Cardiac fibroblast (primary cell): ENCODE measurements around the gene PCSK2.

ENCODE experiments used
- DNase-seq, 2 donors: peaks; one replicate each; pipeline versions ENCODE4 v3.0.0 to v3.0.0-alpha.2; 2010; ENCODE audit warnings: low read depth in 2 of 2
- H3K4me3 ChIP-seq, 2 donors: replicated peaks in 1 of 2; 1 replicate in 1 of 2; 2 replicates in 1 of 2; pipeline ENCODE4 v1.5.1; 2011; ENCODE audit warnings: low read depth in 2 of 2, low read length in 2 of 2, mild to moderate bottlenecking in 2 of 2, moderate library complexity in 1 of 2
- CTCF ChIP-seq: IDR thresholded peaks from one replicate; pipeline ENCODE4 v1.5.1; 2011; ENCODE audit warnings: low read depth, mild to moderate bottlenecking, low read length, inconsistent platforms

PCSK2 gene

GRCh38 chr20:17343656-17344452 is 117.0 kb downstream of the PCSK2 start:
- no peak for TF ChIP-seq CTCF

GRCh38 chr20:17344790-17345189 is 118.0 kb downstream of the PCSK2 start:
- no peak for TF ChIP-seq CTCF
- no peak for DNase-seq
- H3K4me3 ChIP-seq = no peak overlapping the region

More at GRCh38 chr20:17343656-17344452, 117.0 kb downstream of the PCSK2 start:
- H3K4me3 ChIP-seq = no peak overlapping the region
- no peak for DNase-seq

GRCh38 chr20:17345321-17345720 is 118.5 kb downstream of the PCSK2 start:
- TF ChIP-seq CTCF = no peak
- no peak overlapping the region for H3K4me3 ChIP-seq
- DNase-seq = no peak

- DNase-seq = no peak
- H3K4me3 ChIP-seq = no peak overlapping the region
- TF ChIP-seq CTCF = no peak
Observed at GRCh38 chr20:17350321-17350720, 123.5 kb downstream of the PCSK2 start.

- no peak for TF ChIP-seq CTCF
- H3K4me3 ChIP-seq = no peak overlapping the region
- DNase-seq = no peak
Observed at GRCh38 chr20:17357238-17357637, 130.4 kb downstream of the PCSK2 start.

- no peak for DNase-seq
Observed at GRCh38 chr20:17358854-17359253, 132.0 kb downstream of the PCSK2 start.

More at GRCh38 chr20:17358854-17359253, 132.0 kb downstream of the PCSK2 start:
- no peak overlapping the region for H3K4me3 ChIP-seq
- TF ChIP-seq CTCF = no peak
